ENCODE results near the gene CTNNA1.

DNA sequence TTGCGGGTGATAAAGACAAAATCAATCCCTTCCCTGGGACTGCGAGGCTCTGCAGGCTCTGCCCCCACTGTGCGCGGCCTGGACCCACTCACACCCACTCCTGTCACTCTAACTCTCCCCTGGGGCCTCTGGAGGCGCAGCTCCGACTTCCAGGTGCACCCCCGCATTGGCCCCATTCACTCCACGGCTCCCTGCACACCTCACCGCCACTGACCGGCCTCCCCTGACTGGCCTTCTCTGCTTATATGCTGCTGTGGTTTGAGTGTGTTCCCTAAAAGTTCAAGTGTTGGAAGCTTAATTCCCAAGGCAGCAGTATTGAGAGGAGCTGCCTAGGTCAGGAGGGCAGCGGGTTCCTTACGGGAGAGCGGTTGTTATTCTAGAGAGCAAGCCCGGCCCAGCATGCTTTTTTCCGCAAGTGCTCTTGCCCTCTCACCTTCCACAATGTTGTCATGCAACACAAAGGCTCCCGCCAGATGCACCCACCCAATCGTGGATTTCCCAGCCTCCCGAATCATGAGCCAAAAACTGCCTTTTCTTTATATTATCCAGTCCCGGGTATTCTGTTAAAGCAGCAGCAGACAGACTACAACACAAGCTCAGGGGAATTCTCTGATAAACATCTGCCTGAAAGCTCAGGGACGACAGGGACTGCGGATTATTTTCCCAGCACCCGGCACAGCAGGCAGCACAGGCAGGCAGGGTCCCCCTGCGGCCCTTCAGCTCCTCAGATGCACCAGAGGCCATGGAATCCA, 195.4 kb downstream of the CTNNA1 start:
- TF ChIP-seq, protein P1, sequence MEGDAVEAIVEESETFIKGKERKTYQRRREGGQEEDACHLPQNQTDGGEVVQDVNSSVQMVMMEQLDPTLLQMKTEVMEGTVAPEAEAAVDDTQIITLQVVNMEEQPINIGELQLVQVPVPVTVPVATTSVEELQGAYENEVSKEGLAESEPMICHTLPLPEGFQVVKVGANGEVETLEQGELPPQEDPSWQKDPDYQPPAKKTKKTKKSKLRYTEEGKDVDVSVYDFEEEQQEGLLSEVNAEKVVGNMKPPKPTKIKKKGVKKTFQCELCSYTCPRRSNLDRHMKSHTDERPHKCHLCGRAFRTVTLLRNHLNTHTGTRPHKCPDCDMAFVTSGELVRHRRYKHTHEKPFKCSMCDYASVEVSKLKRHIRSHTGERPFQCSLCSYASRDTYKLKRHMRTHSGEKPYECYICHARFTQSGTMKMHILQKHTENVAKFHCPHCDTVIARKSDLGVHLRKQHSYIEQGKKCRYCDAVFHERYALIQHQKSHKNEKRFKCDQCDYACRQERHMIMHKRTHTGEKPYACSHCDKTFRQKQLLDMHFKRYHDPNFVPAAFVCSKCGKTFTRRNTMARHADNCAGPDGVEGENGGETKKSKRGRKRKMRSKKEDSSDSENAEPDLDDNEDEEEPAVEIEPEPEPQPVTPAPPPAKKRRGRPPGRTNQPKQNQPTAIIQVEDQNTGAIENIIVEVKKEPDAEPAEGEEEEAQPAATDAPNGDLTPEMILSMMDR (IDR thresholded peaks at IDR 0.05) = no peak
- no peak for TF ChIP-seq POLR2A (IDR thresholded peaks at IDR 0.05)

All from body of pancreas (tissue), 4 donors.